ENCODE measurements around the gene OPN3. TPM values are rescaled to one million over a fixed set of nuclear protein-coding genes. Genes with fewer than 3 reads are reported as not detected.
A peak's percentile ranks its signal among the peaks of the same experiment; 100 is the strongest.

Gene OPN3
- polyA plus RNA-seq, 2 of the 4 experiments (the other 2 are of a cell fraction): 41.0 to 144 TPM

GRCh38 chr1:241557551-241558193 lies 82.5 kb downstream of the OPN3 start:
- Histone ChIP-seq H3K27ac (peak overlapping the region; percentile 8 to 65; a peak in 1 of 6 replicates), H3K4me1 (peaks cover 21% of the 10 kb centered on the region), H3K4me2 (peak overlapping the region; percentile 77), H3K4me3 (no peak overlapping the region), H3K9me3 (no peaks in the 10 kb centered on the region)
- TF ChIP-seq RCOR1 (IDR thresholded peaks at IDR 0.05; ENCODE audit: low read depth, low read length): no peak
- TF ChIP-seq CEBPB (IDR thresholded peaks at IDR 0.05): 0 out of 4 replicates have a peak, but pooled peaks of 1 of the 2 experiments have one; percentile 25
- POLR2A ChIA-PET: no interaction called here
- CTCF ChIA-PET: no interaction called here
- DNase-seq (ENCODE audit: low read depth in 1 of 2, low spot score in 1 of 2) (no peak), FAIRE-seq (no peak), ATAC-seq (peak in 1 of 2 experiments; percentile 30; a peak in 2 of 6 replicates)
- 68% methylated on average over 5 of the region's 5 CpGs for WGBS (ENCODE audit: missing lambda C conversion rate)

GRCh38 chr1:241557031-241557430 lies 83.1 kb downstream of the OPN3 start:
- DNase-seq (ENCODE audit: low read depth in 1 of 2, low spot score in 1 of 2): no peak
- H3K4me1 ChIP-seq: peaks cover 21% of the 10 kb centered on the region
- H3K4me3 ChIP-seq: no peak overlapping the region
- ChIA-PET CTCF (no interaction called here), POLR2A (no interaction called here)
- H3K27ac ChIP-seq: no peak overlapping the region
- no peak for ATAC-seq
- FAIRE-seq: no peak
- 87% methylated on average over 5 of the region's 5 CpGs for WGBS (ENCODE audit: missing lambda C conversion rate)
- H3K4me2 ChIP-seq: no peak overlapping the region
- TF ChIP-seq CEBPB (IDR thresholded peaks at IDR 0.05): no peak
- TF ChIP-seq HOXB13 (CRISPR knock-in tag; IDR thresholded peaks at IDR 0.05; ENCODE audit: low read depth): no peak
- no peak for TF ChIP-seq FOSB (CRISPR knock-in tag; IDR thresholded peaks at IDR 0.05)
- no peak for TF ChIP-seq FOXS1 (CRISPR knock-in tag; IDR thresholded peaks at IDR 0.05)
- TF ChIP-seq NR3C1 (IDR thresholded peaks at IDR 0.05): no peak
- no peak for TF ChIP-seq TFCP2L1 (CRISPR knock-in tag; IDR thresholded peaks at IDR 0.05)
- no peak for TF ChIP-seq BHLHE40 (IDR thresholded peaks at IDR 0.05; ENCODE audit: low read depth, low read length)
- TF ChIP-seq POLR2AphosphoS2 (conservative IDR thresholded peaks at IDR 0.05; ENCODE audit: low read length): no peak
- TF ChIP-seq ZC3H11A (IDR thresholded peaks at IDR 0.05): no peak
- no peak for TF ChIP-seq JUN (IDR thresholded peaks at IDR 0.05)
- TF ChIP-seq FOSL2 (IDR thresholded peaks at IDR 0.05): no peak
- no peak for TF ChIP-seq FOSL2 (CRISPR knock-in tag; IDR thresholded peaks at IDR 0.05)
- no peak for TF ChIP-seq TP53 (CRISPR knock-in tag; IDR thresholded peaks at IDR 0.05)
- TF ChIP-seq RFX5 (IDR thresholded peaks at IDR 0.05): no peak
- no peaks in the 10 kb centered on the region for H3K9me3 ChIP-seq

- ChIA-PET CTCF (interaction anchor here (1.6 kb wide), 1 partner anchor 19 kb away, joined by 4 read pairs; no protein-coding TSS in a partner anchor), POLR2A (no interaction called here)
- ATAC-seq: no peak
- no peak for DNase-seq (ENCODE audit: low read depth in 1 of 2, low spot score in 1 of 2)
- Histone ChIP-seq H3K27ac (no peak overlapping the region), H3K9me3 (no peaks in the 10 kb centered on the region), H3K4me3 (no peak overlapping the region), H3K4me1 (peaks cover 21% of the 10 kb centered on the region), H3K4me2 (no peak overlapping the region)
- no peak for FAIRE-seq
- TF ChIP-seq ESRRA (IDR thresholded peaks at IDR 0.05; ENCODE audit: borderline replicate concordance, low read length) (no peak), HOXA7 (CRISPR knock-in tag; IDR thresholded peaks at IDR 0.05) (no peak), CHD2 (IDR thresholded peaks at IDR 0.05; ENCODE audit: low read length, partially characterized antibody) (no peak), TP53 (CRISPR knock-in tag; IDR thresholded peaks at IDR 0.05) (no peak), SREBF2 (IDR thresholded peaks at IDR 0.05) (no peak), SMC3 (IDR thresholded peaks at IDR 0.05) (no peak), RARB (CRISPR knock-in tag; IDR thresholded peaks at IDR 0.05) (no peak), CHD4 (IDR thresholded peaks at IDR 0.05; ENCODE audit: borderline replicate concordance) (no peak), GATA3 (IDR thresholded peaks at IDR 0.05; ENCODE audit: borderline replicate concordance) (no peak), FOSB (CRISPR knock-in tag; IDR thresholded peaks at IDR 0.05) (no peak), MAX (IDR thresholded peaks at IDR 0.05) (no peak), ZFP36 (IDR thresholded peaks at IDR 0.05; ENCODE audit: borderline replicate concordance, partially characterized antibody) (no peak)
- TF ChIP-seq, protein P1, sequence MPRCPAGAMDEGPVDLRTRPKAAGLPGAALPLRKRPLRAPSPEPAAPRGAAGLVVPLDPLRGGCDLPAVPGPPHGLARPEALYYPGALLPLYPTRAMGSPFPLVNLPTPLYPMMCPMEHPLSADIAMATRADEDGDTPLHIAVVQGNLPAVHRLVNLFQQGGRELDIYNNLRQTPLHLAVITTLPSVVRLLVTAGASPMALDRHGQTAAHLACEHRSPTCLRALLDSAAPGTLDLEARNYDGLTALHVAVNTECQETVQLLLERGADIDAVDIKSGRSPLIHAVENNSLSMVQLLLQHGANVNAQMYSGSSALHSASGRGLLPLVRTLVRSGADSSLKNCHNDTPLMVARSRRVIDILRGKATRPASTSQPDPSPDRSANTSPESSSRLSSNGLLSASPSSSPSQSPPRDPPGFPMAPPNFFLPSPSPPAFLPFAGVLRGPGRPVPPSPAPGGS (IDR thresholded peaks at IDR 0.05): no peak
- WGBS (ENCODE audit: missing lambda C conversion rate): 91% methylated on average over 3 of the region's 3 CpGs
Observed at GRCh38 chr1:241555526-241555925, 84.6 kb downstream of the OPN3 start.
